T follicular helper cell (primary cell): ENCODE measurements around the gene TENM4.

Experiments
- DNase-seq: peaks from one replicate; pipeline ENCODE4 v3.0.0-alpha.2; 2020; ENCODE audit warnings: low read depth

The TENM4 gene

DNA sequence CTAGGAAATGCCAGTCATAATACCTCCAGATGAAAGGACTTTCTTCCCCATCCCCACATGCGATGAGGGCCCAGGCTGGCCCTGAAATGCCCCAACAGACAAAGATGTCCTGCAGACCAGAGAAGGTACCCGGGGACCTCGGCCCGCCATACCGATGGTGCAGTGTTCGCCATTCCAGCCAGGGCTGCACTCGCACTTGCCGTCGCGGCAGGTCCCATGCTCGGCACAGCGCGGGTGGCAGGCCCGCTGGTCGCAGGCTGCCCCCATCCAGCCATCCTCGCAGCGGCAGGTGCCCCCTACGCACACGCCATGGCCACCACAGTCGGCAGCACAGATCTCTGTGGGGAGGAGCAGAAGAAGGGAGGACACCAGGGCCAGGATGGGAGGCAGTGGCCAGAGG, 654.1 kb downstream of the TENM4 start:
- no peak for DNase-seq

DNA sequence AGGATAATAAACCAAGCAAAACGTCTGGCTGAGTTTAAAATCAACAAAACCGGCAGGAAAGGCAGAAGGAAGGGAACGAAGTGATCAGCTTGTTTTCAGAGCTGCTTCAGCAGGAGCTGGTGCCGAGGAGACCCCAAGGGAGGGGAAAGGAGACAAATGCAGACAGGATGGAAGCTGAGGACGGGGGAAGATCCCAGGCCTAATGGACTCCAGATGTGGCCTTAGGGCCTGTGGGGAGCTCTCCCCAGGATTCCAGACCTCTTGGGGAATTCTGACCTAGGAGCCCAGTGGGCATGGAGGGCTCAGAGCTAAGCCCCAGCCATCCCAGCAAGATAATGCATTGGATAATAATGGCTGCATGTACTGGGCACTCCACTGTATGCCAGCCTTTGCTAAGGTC, 654.7 kb downstream of the TENM4 start:
- DNase-seq = no peak

DNA sequence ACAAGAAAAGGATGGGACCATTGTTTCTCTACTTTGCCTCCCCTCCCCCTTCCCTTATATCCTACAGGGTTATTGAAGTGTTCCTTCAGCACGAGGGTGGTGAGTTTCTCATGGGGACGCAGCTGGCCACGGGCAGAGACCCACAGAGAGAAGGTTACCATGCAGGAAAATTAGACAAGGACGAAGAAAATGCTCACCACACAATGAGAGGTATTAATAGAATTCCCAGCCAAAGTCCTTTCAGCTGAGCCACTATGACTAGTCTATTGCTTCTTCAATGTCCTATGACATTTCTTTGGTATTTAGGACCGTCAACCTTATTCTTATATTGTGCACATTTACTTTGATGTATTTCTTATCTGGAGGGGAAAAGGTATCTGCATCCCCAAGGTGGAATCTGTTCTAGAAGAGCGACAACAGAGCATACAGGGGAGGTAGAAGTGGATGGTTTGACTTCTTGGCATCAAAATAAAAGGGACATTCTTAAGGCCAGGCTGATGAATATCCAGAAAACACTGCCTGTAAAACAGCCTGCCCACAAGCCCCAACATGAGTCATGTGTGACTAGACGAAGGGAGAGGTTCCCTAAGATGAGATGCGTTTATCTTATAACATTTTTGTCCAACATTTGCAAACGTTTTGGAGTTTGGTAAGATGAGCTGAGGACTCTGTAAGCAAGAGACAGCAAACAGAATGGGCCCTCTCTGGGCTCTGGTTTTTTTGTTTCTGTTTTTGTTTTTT, 656.3 kb downstream of the TENM4 start:
- DNase-seq = no peak

DNA sequence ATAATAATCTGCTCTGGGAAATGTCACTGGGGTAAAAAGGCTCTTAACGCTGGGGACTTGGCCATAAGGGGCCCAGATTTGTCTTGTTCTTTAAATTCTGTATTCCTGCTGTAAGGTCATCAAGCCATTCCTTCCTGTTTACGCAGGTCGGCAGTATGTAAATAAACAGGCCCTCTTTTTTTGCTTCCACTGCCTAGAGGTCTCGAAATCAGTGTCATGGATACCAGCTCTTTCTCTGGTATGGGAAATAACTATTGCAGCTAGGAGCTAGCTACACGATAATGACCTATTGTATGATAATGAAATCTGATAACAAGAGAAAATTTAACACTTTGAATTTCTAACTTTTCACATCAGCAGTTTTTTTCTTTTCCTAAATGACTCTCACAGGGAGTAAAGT, 657.0 kb downstream of the TENM4 start:
- no peak for DNase-seq

DNA sequence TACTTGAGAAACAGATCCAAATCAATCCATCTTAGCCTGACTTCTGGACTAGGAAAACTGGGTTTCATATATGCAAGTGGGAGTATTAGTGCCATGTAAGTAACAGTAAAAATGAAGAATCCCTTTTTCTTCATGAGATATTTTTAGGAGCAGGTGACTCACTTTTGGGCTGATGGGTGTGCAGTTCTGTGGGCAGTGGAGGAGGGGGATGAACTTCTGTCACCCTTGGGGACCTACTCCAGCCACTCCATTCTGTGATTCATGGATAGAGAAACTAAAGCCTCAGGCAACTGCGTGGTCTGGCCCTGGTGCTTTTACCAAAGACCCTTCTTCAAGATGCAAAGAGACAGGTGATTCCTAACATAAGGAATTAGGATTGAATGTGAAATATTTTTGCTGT, 657.5 kb downstream of the TENM4 start:
- DNase-seq = no peak

DNA sequence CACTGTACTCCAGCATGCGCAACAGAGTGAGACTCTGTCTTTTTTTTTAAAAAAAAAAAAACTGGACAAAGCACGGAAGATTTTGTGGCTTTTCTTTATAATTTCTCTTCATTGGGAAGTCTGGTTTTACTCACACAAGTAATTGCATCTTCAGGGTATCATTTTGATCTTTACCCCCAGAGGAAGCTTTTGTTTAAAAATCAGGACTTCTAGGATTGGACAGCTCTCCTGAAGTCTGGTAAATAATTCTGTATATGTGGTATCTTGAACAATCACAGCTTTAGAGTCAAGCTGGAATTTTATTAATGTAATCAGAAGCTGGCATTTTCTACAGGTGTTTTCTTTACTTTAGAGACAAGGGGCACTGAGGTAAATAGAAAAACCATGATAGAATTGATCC, 658.1 kb downstream of the TENM4 start:
- no peak for DNase-seq

DNA sequence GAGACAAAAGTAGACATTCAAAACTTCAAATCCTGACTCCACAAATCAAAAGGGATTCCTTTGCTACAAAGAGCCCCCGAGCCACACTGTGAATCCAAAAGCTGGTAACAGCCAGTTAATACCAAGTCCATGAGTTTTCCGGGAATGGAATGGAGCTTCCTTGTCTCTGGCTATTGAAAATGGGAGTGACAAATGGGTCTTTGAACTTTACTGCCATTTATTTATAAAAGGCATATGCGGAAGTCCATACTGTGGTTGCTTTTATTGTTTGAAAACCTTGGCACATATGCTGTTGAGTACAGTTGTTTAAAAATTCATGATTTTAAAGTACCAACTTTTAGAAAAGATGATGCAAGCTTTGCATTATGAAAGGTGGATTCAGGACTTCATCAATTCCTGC, 659.9 kb downstream of the TENM4 start:
- no peak for DNase-seq

DNA sequence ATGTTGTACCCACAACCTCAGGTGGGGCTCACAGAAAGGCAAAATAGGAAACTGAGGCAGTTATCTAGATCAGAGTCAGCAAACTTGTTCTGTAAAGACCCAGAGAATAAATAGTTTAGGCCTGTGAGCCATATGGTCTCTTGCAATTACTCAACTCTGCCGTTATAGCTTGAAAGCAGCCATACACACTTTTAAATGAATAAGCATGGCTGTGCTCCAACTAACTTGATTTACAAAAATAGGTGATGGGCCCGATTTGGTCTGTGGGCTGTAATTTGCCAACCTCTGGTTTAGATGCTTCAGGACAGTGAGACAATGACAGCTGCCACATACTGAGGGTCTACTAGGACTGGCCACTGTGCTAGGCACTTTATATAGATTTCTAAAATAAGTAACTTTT, 667.3 kb downstream of the TENM4 start:
- no peak for DNase-seq

DNA sequence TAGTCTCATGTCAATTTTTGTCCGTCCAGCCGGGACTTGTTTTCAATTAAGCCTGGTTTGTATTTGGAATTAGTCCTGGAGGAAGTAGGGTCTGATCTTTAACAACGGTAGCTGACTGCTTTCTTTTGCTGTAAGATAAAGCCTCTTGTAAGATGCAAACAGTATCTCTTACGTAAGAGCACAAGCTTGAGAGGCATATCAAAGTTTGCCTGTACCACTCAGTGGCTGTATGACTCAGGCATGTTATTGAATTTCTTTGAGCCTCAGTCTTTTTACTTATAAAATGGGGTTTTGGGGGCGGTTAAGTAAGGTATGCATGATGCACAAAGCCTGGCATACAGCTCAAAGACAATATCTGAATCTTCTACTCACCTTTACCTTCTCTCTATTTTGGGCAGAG, 667.8 kb downstream of the TENM4 start:
- no peak for DNase-seq

DNA sequence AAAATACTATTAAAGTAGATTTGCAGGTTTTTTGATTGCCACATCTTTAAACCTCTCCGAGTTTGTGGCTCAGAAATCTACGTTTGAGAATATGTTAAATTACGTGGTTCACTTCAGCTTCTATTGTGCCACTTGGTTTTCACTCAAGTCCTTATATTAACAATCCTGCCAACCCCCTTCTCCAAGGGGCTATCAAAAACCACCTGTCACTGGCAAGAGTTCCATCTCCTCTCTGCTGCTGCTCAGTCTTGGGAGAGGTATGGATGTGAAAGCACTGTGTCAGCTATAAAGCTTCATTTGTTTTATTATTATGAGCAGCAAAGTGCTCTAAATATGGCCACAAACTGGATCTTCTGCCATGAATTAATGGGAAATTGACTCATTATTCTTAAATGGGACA, 668.6 kb downstream of the TENM4 start:
- no peak for DNase-seq

DNA sequence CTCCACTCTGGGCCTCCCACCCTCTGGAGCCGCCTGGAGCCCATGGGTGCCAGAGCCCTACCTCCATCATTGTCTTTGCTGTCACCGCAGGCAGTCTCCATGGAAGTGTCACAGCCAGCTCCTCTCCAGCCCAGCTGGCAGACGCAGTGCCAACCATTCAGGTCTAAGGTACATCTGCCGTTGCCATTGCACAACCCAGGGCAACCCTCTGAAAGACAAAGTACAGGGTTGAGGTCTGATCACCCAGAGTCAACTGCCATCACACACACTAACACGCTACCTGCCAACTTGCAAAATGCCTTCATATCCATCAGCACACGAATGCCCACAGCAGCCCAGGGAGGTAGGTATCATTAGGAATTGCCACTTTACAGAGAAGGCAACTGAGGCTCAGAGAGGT, 669.9 kb downstream of the TENM4 start:
- DNase-seq = no peak

DNA sequence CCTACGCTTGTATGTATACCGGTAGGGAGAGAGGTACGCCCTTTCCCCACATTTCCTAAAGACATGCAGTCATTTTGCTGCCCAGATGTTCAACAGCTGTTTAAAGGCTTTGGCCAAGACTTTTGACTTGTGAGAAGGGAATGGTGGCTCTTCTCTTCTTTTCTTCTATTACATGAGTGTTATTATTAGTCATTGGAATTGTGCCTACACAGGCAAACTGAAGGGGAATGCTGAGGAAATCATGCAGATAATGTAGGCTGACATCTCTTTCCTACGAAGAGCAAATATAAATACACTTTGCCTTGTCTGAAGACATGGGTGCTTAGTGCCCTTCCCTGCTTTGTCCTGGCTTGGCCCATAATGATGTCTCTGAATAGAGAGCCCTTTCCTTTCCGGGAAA, 671.9 kb downstream of the TENM4 start:
- no peak for DNase-seq

DNA sequence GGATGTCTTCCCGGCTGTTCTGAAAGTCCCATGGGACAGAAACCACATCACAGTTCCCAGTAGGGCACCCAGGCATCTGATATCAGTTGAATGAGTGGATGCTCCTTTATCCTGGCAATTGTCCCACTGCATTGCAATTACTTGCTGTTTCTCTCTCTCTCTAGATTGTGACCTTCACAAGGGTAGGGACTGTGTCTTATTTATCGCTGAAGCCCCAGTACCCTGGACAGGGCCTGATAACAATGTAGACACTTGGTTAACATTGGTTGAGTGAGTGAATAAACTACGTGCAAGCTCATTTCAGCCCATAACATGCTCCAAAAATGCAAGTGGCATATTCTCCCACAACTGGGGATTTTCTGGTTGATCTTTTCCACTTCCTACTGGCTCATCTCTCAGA, 672.5 kb downstream of the TENM4 start:
- DNase-seq = no peak

DNA sequence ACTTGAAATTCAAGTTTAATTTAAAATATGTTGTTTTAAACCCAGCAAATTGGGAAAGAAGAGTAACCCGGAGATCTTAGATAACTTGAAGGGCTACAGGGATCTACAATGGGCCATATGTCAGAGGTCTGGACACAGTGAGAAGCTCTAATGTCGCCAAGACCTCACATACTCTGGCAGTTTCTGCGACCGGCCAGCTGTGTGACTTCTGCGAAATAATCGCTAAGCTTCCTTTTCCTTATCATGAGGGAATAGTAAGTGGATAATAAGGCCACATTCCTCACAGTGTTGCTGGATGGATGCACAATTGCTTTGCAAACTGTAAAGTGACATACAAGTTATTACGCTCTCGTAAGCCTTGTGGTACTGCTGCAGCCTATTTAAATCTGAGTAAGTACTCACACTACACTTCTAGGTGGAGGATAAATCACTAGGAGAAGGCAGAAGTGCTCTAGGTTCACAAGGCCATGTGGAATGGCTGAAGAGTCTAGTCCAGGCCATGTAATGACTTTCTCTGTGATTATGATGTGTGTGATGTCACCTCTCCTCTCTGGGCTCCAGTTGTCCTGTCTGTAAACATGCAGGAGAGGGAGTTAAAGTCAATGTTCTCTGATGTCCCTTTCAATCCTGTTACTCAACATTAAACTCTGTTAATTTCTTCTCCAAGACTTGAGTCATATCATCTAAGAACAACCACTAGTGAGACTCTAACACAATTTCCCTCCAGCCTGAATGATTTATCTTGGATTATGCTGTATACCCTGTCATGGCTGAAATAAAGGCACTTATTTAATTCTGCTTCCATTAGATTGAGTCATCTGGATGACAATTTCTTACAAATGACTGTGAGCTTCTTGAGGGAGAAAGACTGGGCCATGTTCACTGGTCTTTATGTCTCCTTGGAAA, 673.5 kb downstream of the TENM4 start:
- DNase-seq = no peak

DNA sequence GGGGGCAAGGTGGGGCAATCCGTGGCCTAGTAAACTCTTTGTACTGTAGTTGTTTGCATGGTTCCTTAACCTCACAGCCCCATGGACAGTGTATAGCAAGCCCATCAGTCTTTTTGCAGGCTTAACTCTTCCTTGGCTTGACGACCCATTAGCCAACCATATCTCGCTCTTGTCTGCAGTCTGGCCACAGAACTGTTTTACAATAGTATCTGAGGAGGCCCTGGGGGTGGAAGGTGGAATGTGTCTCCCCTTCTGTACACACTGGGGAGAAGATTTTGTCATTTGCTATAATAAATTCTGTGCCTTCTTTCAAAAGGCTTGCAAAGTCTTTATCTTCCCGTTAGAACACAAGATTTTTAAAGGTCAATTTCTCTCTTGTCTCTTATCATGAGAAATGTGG, 675.9 kb downstream of the TENM4 start:
- DNase-seq = no peak

DNA sequence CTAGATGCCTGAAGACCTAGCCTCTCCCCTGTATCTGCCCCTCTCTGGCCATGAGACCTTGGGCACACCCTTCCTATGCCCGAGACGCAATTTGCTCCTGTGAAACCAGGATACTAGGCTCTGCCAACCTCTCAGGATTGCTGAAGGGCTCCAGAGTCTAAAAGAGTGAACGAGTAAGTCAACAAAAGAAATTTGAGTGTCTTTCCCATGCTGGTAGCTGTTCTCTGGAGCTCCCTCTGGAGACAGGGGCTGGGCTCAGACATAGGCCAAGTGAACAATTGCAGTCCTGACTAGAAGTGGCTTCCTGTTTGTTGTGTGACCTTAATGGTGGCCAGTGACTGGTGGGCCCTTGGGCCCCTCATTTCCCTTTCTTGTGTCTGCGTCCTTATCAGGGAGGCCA, 677.2 kb downstream of the TENM4 start:
- DNase-seq = no peak

DNA sequence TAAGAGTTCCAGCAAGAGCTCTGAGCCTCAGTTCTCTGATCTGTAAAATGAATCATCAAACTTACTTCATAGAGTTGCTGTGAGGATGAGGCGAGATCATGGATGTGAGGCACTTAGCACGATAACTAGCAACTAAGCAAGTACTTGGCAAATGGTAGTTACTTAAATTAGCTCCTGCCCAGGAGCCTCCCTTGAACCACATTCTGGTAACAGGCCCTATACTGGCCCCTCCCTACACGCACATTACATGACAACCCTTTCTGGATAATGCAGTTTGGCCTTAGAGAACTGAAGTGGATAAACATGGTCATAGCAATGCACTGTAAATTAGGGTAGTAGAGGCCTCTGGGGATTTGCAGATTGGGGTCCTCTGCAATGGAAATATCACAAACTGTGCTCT, 678.7 kb downstream of the TENM4 start:
- DNase-seq = no peak

DNA sequence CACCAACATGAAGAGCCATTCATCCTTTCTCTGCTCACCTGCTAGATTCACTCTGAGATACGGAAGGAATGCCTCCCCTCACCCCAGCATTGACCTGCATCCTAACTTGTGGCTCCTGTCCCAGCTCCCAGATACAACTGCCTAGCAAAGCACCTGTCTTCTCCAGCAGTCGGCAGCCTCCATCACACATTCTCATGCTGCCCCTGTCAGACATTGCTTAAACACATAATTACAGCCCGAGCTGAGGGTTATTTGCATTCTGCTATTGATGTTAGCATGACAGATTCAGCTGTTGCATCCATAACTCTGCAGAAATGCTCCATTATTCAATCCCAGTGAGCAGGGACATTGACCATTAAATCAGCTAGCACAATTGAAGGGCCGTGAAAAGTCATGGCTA, 681.8 kb downstream of the TENM4 start:
- no peak for DNase-seq

DNA sequence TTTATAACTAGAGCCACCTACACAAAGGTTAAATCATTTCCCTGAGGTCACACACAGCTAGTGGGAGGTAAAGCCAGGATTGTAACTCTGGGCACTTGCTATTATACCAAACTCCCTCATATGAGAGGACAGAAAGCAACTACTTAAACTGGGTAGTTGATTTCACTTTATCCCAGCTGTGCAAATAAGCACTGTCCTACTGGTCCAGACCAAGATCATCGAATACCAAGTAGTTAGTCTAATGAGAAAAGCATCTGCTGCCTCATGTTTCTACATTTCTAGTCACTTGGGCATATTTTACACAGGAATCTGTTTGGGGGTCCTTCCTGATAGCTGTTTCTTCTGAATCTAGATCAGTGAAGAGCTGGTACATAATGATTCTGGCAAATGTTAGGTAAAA, 687.5 kb downstream of the TENM4 start:
- no peak for DNase-seq

DNA sequence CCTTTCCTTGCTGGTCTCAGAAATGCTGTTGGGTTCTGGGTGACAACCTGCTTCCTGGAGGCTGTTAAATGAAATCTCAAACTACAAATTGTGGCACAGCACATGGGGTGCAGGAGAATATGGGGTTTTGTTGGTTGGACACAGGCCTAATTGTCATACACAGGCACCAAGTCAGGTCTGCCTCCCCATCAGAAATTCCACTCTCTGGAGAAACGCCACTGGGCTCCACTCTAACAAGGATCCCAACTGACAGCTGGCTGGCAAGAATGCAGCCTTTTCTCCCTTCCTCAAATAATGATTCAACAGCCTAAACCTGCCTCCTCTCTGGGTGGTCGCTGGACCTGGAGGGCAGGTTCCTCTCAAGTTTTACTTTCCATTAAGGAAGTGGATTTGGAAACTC, 688.3 kb downstream of the TENM4 start:
- DNase-seq = no peak

DNA sequence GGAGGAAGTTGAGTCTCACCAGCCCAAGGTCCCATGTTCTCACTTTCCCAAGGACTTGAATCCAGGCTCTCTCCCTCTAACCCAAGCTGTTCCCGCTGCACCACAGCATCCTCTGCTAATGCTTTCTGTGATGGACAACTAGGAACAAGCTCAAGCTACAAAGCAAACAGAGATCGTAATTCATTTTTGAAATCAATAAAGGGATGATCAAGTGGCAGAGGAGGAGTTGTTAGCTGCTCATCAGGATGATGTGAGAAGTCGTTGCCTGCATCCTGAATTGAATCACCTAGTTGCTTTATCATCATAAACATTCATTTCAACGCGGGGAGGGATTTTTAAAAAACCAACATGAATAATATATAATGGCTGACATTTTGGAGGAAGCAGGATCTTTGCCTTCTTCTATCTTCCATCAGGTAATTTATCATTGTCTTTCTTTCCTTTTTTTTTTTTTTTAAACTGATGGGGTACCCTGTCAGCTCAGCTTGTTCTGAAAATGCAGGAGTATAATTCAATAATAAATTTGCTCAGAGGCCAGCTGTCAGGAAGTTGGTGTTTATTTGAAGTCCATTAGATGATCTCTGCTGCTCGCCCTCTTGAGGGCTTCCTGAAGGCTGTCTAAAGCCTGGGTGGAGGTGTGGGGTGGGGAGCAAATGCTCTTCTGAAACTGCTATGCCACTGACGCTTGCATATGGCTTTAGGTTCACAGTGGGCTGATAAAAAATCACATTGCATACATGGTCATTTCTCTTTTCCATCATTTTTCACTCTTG, 691.7 kb downstream of the TENM4 start:
- no peak for DNase-seq

DNA sequence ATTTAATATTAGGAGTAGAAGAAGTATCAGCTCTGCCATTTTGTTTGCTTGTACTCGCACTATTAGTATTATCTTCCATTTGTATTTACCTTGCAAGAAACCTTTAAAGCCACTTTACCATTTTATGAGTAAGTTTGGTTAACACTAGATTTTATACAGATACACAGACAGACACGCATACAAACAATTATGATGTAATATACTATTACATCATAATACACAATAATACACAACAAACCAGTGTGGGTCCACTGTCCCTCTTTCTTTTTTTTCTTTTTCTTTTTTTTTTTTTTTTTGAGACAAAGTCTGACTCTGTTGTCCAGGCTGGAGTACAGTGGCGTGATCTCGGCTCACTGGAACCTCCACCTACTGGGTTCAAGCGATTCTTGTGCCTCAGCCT, 695.9 kb downstream of the TENM4 start:
- no peak for DNase-seq

DNA sequence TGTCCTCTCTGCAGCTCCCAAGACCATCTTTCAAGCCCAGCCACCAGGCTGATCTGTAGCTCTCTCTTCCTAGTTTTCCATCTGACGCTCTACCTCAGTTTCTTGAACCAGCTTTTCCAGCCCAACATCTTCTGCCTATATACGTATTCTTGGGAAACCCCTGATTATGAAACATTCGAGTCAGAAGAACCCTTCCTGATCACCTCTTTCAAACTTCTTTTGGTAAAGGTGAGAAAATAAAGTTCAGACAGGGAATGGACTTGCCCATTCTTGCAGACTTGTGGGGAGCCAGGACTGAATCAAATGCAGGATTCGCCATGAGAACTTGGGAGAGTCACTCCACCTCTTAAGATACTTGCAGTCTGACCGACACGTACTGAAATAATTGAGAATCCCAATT, 696.6 kb downstream of the TENM4 start:
- DNase-seq = no peak
